HFFc6 (cell line): ENCODE measurements around the gene CCNT2. TPM values are rescaled to one million over a fixed set of nuclear protein-coding genes. Genes with fewer than 3 reads are reported as not detected.
A peak's percentile ranks its signal among the peaks of the same experiment; 100 is the strongest.

Experiments used
- DNase-seq: peaks from one replicate; pipeline ENCODE4 v3.0.0-alpha.2; 2018
- H3K27ac Mint-ChIP-seq: 2 replicates; pipeline ENCODE4 v1.8.0; 2020; ENCODE audit warnings: mild to moderate bottlenecking, mixed read lengths
- H3K27me3 Mint-ChIP-seq: 2 replicates; pipeline ENCODE4 v1.8.0; 2021; ENCODE audit warnings: mild to moderate bottlenecking, moderate library complexity, mixed read lengths; ENCODE audit not compliant: insufficient read depth
- H3K36me3 Mint-ChIP-seq: 2 replicates; pipeline ENCODE4 v1.8.0; 2021; ENCODE audit warnings: low read depth, mixed read lengths
- H3K4me1 Mint-ChIP-seq: 2 replicates; pipeline ENCODE4 v1.8.0; 2020; ENCODE audit warnings: low read depth, mixed read lengths
- H3K4me3 Mint-ChIP-seq: 2 replicates; pipeline ENCODE4 v1.8.0; 2020; ENCODE audit warnings: mild to moderate bottlenecking, moderate library complexity, mixed read lengths
- H3K9me3 Mint-ChIP-seq: 2 replicates; pipeline ENCODE4 v1.8.0; 2020; ENCODE audit warnings: mild to moderate bottlenecking, mixed read lengths
- total RNA-seq, 6 experiments: library from RNA; stranded (reverse); fragmentation: NEBNext Ultra II Directional; extraction: Animal tissue kit (Norgen Biotek cat#: 25700); gene quantifications; 2 replicates in 1 of 6; 3 replicates in 5 of 6; pipeline ENCODE4 v1.2.3, GENCODE V29; 2021
- TF ChIP-seq, protein P1 (sequence below): fragments of 200-600 bp; sonication (generic); IDR thresholded peaks from 2 replicates; pipeline ENCODE4 v1.5.0; 2021; ENCODE audit warnings: antibody characterized with exemption, mild to moderate bottlenecking

CCNT2 gene
- total RNA-seq, 6 experiments from 2014 or later: 16.9 to 22.4 (median 19.6) TPM

DNA sequence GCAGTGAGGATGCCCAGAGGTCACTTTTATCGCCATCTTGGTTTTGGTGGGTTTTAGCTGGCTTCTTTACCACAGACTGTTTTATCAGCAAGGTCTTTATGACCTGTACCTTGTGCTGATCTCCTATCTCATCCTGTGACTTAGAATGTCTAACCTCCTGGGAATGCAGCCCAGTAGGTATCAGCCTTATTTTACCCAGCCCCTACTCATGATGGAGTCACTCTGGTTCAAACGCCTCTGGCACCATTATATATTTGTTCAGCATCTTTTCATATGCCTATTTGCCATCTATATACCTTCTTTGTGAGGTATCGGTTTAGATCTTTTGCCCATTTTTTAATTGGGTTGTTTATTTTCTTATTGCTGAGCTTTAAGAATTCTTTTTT is 7.2 kb upstream of the CCNT2 start:
- H3K9me3 Mint-ChIP-seq: no peaks in the 10 kb centered on the region; the same call in 1 of the 2 replicates
- no peaks in the 10 kb centered on the region for H3K36me3 Mint-ChIP-seq
- no peak overlapping the region for H3K4me3 Mint-ChIP-seq
- TF ChIP-seq, protein P1, sequence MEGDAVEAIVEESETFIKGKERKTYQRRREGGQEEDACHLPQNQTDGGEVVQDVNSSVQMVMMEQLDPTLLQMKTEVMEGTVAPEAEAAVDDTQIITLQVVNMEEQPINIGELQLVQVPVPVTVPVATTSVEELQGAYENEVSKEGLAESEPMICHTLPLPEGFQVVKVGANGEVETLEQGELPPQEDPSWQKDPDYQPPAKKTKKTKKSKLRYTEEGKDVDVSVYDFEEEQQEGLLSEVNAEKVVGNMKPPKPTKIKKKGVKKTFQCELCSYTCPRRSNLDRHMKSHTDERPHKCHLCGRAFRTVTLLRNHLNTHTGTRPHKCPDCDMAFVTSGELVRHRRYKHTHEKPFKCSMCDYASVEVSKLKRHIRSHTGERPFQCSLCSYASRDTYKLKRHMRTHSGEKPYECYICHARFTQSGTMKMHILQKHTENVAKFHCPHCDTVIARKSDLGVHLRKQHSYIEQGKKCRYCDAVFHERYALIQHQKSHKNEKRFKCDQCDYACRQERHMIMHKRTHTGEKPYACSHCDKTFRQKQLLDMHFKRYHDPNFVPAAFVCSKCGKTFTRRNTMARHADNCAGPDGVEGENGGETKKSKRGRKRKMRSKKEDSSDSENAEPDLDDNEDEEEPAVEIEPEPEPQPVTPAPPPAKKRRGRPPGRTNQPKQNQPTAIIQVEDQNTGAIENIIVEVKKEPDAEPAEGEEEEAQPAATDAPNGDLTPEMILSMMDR: no peak
- H3K4me1 Mint-ChIP-seq: peaks cover 10% of the 10 kb centered on the region
- DNase-seq: no peak
- H3K27me3 Mint-ChIP-seq: no peaks in the 10 kb centered on the region; the same call in 1 of the 2 replicates
- H3K27ac Mint-ChIP-seq: no peak overlapping the region

DNA sequence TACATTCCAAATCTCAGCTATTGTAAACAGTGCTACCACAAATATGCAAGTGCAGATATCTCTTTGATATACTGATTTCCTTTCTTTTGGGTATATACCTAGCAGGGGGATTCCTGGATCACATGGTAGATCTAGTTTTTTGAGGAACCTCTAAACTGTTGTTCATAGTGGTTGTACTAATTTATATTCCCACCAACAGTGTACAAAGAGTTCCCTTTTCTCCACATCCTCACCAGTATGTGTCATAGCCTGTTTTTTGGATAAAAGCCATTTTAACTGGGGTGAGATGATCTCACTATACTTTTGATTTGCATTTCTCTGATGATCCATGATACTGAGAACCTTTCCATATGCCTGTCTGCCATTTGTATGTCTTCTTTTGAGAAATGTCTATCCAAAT is 6.3 kb upstream of the CCNT2 start:
- peak; percentile 53 for DNase-seq
- Mint-ChIP-seq H3K27ac (no peak overlapping the region), H3K4me3 (no peak overlapping the region), H3K36me3 (no peaks in the 10 kb centered on the region), H3K27me3 (no peaks in the 10 kb centered on the region; the same call in 1 of the 2 replicates), H3K9me3 (no peaks in the 10 kb centered on the region; the same call in 1 of the 2 replicates), H3K4me1 (peaks cover 18% of the 10 kb centered on the region)
- TF ChIP-seq, protein P1: no peak

DNA sequence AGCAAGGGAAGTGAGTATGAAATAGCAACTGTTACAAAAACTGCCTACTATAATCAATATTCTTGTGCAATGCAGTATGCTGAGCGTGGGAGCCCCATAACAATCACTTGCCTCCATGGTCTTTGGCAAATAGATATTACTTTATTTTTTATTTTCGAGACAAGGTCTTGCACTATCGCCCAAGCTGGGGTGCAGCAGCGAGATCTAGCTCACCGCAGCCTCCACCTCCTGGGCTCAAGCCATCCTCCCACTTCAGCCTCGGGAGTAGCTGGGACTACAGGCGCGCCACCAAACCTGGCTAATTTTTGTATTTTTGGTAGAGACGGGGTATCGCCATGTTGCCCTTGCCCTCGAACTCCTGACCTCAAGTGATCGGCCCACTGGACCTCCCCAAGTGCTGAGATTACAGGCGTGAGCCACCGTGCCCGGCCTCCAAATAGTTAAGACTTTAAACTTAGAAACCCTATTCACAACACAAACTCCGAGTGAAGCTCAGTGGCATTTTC is 1.2 kb upstream of the CCNT2 start:
- Mint-ChIP-seq H3K4me3 (peak overlapping the region; percentile 96), H3K27ac (peak overlapping the region; percentile 97), H3K36me3 (peaks cover 13% of the 10 kb centered on the region), H3K4me1 (peaks cover 32% of the 10 kb centered on the region), H3K27me3 (no peaks in the 10 kb centered on the region), H3K9me3 (no peaks in the 10 kb centered on the region)
- TF ChIP-seq, protein P1: no peak
- no peak for DNase-seq

DNA sequence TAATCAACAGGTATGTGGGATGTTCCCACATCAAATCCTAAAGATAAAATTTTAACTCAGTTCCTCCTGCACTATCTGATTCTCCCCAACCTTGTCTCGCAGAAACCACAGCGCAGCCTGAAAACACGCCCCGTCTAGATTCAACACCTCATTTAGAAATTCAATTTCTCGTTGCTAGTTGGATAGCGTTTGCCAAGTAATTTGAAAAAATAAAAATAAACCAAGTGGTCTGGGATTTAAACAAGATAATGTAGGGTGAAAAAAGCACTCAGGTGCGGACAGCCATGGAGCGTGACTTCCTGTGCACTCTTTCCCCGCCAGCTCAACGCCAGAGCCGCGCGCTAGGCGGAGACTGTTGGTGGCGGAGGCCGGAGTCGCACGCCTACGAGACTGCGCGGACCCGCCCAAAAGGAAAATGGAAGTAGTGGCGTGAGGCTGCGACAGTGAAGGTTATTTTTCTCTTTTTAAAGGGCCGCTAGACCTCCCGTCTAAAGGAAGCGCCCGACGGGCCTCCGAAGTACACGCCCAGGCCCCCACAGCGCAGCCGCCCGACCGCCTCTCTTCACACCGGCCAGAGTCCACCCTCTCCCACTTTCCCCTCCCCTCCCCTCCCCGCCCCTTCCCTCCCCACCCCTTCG is 615 bp upstream of the CCNT2 start:
- Mint-ChIP-seq H3K4me3 (peak overlapping the region; percentile 96), H3K4me1 (peaks cover 33% of the 10 kb centered on the region), H3K9me3 (no peaks in the 10 kb centered on the region), H3K27me3 (no peaks in the 10 kb centered on the region), H3K36me3 (peaks cover 13% of the 10 kb centered on the region), H3K27ac (peak overlapping the region; percentile 97)
- DNase-seq: no peak
- TF ChIP-seq, protein P1: peak; percentile 52

DNA sequence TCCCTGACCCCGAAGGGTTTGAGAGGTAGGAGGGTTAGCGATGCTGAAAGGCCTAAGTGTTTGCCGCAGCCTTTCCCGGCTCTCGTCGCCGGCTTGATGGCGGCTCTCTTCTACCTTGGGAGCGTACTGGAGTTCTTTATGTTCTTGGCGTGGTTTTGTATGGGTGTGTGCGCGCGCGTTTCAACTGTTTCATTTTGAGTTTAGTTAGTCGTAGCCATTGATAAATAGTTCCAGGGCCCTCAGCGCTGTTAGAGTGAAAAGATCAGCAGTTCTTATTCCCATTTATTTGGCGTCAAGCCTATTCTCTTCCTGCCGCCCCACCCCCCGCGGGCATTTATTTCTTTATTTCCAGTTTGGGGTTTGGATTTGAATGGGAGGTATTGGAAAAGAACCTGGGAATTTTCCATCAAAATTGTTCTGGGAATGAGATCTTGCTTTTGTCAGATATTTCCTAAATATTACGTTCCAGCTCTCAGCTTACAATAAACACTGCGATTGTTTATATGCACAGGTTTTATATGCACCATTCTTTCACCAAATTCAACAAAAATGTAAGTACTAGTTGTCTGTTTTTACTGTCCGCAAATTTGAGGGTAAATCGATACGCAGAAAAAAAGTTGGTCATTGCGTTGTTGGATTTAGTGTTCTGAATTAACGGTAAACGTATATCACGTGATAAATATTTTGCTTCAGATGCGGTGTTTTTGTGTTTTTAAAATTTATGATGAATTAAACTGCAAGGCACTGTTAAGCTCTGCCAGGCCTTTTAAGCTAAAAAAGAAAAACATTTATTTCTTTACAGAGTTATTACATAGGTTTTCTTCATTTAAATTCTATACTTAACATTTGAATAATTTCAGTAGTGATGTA is 954 bp downstream of the CCNT2 start:
- Mint-ChIP-seq H3K4me3 (peak overlapping the region; percentile 96), H3K27me3 (no peaks in the 10 kb centered on the region), H3K27ac (peak overlapping the region; percentile 97), H3K4me1 (peaks cover 49% of the 10 kb centered on the region), H3K36me3 (peaks cover 15% of the 10 kb centered on the region), H3K9me3 (no peaks in the 10 kb centered on the region)
- no peak for DNase-seq
- TF ChIP-seq, protein P1: no peak
